Myocyte (in vitro differentiated cells): ENCODE measurements around the gene SPEN. TPM values are rescaled to one million over a fixed set of nuclear protein-coding genes. Genes with fewer than 3 reads are reported as not detected.
"Not testable (repeated sequence)": the region's sequence is repeated elsewhere in the genome, so short reads cannot be mapped to it uniquely, and the experiment has no call there.

Experiments
- DNase-seq: peaks from one replicate; pipeline ENCODE4 v3.0.0-alpha.2; 2012; ENCODE audit warnings: low read depth
- polyA plus RNA-seq: library from polyadenylated mRNA; unstranded; fragments of >200 nt; gene quantifications from one replicate; pipeline ENCODE4 v1.2.1, GENCODE V29; 2012; ENCODE audit warnings: missing spikeins
- total RNA-seq: library from RNA; depleted of rRNA; stranded (reverse); fragments of >200 nt; gene quantifications from 2 replicates; pipeline ENCODE4 v1.2.3, GENCODE V29; 2014

SPEN gene, protein sequence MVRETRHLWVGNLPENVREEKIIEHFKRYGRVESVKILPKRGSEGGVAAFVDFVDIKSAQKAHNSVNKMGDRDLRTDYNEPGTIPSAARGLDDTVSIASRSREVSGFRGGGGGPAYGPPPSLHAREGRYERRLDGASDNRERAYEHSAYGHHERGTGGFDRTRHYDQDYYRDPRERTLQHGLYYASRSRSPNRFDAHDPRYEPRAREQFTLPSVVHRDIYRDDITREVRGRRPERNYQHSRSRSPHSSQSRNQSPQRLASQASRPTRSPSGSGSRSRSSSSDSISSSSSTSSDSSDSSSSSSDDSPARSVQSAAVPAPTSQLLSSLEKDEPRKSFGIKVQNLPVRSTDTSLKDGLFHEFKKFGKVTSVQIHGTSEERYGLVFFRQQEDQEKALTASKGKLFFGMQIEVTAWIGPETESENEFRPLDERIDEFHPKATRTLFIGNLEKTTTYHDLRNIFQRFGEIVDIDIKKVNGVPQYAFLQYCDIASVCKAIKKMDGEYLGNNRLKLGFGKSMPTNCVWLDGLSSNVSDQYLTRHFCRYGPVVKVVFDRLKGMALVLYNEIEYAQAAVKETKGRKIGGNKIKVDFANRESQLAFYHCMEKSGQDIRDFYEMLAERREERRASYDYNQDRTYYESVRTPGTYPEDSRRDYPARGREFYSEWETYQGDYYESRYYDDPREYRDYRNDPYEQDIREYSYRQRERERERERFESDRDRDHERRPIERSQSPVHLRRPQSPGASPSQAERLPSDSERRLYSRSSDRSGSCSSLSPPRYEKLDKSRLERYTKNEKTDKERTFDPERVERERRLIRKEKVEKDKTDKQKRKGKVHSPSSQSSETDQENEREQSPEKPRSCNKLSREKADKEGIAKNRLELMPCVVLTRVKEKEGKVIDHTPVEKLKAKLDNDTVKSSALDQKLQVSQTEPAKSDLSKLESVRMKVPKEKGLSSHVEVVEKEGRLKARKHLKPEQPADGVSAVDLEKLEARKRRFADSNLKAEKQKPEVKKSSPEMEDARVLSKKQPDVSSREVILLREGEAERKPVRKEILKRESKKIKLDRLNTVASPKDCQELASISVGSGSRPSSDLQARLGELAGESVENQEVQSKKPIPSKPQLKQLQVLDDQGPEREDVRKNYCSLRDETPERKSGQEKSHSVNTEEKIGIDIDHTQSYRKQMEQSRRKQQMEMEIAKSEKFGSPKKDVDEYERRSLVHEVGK (N-terminal part only)
- total RNA-seq, result 7.6 and 14.4 TPM in 2 replicates
- polyA plus RNA-seq, result 15.2 TPM

DNA sequence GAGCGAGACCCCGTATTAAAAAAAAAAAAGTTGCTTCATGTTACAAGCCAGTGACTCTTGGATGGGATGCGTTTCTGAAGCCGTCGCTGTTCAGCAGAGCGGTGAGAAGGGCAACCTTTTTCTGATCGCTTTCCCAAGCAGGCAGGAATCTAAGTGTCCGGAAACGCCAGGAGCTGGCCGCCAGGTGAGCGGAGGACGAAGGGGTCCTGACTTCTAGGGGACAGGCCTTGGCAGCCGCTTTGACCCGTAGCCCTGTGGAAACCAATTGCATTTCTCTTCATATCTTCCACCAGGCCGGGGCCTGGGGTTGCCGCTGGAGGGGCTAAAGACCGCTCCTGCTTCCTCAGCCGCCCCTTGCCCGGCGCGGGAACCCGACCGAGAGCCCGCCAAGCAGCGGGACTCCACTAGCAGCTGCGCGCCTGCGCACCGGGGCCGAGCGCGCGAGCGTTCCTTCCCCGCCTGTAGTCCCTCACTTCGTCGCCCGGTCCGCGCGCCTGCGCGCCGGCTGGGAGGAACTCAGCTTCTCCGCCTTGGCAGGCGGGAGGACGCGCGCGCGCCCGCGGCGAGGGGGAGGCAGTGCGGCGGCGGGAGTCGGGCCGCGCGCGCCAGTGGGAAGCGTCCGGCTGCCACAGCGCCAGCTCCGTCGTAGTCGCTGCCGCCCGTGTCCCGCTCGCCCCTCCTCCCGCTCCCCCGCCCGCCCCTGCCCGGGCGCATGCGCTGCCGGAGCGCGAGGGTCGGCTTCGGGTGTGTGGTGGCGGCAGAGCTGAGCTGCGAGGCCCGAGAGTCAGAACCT, at the start of gene SPEN:
Gene SPEN, plus strand, starts transcription at position 608 of the 793 bp plus-strand sequence. CDS start 361 bp downstream, outside the sequence.
- peak; percentile 98 for DNase-seq

DNA sequence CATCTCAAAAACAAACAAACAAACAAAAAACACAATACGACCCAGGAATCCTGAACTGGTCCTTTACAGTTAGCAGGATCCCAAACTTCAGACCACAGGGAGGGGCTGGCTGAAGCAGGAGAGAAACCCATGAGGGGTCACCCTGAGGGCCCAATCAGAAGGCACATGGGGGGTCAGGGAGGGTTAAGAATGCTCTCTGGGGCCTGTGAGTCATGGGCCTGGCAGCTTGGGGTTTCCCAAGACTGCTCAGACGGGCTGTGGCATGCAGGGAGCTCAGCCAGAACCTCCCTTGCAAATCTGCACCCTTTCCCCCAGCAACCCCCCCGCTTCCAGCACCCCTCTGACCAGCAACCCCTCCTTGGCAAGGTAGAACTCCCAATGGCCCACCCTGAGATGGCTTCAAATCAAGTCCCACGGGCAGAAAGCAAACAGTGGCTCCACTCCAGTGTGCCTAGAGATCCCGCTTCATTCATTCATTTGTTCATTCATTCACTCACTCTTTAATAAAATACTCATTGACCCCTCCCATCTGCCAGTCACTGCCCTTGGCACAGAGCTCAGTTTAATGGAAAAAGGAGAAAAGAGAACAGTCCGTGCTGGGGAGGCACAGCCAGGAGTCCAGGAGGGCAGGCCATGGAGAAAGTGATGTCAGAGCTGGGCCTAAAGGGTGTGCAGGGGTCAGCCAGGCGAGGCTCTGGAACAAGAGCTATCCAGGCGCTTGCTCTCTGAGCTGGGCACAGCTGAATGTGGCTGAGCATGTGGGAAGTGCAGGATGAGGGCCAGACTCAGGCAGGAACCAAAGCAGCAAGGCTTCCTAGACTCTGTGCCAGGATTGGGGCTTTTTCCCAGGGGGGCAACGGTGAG, 48.3 kb upstream of the SPEN start:
- peak; percentile 98 for DNase-seq

DNA sequence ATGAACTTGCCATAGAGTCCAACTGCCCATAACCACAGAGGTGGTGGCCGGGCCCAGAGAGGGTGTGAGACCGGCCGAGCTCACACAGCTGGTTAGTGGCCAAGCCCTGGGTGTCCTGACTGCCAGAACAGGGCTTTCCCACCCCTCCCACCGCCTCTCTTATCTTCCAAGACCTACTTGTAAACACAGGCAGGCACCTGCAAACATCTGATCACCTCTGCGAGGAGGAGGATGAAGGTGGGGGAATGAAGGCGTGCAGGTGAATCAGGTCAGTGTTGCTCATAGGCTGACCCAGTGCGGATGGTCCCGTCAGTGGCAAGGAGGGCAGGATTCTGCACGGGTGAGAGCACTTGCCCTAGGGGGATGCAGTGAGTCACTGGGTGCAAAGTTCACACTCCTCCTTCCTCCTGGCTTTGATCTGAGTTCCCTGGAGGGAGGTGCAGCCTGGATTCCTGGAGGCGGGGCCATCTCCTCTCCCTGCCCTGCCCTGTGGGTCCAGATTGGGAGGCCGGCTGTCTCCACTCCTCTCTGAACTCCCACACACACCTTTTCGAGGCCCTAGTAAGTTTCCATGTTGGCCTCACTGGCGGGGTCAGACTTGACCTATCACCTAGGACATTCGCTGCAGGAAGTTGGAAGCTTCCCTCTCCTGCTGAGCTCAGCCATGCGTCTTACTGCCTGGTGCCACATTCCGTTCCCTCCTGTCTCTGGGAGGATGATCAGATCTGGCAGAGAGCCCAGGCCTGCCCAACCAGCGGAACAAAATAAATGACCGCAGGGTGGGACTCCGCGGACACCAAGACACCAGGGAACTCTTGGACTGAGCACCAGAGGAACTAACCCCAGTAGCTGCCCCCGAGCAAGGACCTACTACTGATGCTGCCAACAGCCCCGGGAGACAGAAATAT, 47.3 kb upstream of the SPEN start:
- peak; percentile 84 for DNase-seq

DNA sequence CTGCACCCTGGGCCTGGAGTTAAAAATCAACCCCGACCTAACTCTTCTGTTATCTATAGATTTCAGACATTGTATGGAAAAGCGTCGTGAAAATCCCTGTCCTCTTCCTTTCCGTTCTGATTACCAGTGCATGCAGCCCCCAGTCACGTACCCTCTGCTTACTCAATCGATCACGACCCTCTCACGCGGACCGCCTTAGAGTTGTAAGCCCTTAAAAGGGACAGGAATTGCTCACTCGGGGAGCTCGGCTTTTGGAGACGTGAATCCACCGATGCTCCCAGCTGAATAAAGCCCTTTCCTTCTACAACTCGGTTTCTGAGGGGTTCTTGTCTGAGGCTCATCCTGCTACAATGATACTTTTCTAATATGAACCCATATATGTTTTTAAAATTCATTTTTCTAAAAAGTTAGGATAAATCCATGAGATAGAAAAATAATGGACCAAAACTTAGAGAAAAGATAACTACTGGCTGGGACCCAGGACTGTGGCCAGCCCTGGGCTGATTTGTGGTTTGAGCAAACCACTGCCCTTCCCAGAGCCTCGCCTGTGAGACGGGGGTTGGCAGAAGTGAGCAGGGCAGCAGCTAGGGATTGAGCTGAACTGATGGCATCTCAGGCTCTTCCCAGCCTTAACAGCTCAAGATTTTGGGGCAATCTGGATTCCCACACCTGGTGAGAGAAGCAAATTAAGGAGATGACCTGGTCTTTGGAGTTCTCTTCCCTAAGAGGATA, 45.1 kb upstream of the SPEN start:
- peak; percentile 79 for DNase-seq

DNA sequence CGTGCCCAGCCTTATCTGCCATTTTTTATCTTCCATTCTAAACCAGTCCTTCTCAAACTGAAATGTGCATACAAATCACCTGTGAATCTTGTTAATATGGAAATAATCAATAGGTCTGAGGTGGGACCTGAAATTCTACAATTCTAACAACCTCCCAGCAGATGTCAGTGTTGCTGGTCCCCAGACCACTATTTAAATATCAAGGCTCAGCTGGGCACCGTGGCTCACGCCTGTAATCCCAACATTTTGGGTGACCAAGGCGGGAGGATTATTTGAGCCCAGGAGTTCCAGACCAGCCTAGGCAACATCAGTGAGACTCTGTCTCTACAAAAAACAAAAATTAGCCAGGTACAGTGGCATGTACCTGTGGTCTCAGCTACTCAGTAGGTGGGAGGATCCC, 44.1 kb upstream of the SPEN start:
- peak; percentile 38 for DNase-seq

DNA sequence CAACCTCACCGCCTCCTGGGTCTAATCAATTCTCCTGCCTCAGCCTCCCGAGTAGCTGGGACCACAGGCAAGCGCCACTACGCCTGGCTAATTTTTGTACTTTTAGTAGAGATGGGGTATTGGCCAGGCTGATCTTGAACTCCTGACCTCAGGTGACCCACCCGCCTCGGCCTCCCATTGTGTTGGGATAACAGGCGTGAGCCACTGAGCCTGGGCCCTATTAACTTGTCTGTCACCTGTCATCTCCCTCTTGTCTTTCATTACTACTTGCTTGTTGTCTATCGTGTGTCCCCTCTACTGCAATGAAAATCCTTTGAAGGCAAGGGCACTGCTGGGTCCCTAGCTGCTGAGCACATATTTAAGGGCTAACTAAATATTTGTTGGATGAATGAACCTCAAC, 43.4 kb upstream of the SPEN start:
- no peak for DNase-seq

DNA sequence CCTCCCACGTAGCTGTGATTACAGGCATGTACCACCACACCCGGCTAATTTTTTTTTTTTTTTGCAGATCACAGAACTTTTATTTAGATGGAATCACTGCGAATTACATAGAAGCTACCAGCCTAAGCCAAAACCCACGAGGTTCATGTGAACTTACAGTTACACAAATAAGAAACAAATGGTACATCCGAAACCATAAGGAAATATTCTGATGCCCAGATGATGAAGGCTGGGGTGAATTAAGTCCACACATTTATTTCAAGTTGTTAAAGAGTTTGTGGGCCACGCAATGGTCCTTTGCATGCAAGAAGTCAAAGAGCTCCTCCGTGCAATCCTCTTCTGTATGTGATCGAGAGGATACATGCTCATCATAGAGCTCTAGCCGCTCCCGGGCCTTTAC, 40.4 kb upstream of the SPEN start:
- DNase-seq, result no peak

DNA sequence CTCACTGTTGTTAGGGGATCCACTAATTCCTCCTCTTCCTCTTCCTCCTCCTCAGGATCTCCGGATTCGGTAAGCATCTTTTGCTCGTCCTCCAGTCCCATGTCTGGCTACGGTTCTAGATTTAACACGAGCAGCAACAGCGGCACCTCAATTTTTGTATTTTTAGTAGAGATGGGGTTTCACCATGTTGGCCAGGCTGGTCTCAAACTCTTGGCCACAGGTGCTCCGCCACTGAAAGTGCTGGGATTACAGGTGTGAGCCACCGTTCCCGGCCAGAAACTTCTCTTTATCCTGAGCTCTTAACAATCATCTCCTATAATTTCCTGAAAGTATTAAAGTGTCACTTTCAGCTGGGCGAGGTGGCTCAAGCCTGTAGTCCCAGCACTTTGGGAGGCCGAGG, 40.0 kb upstream of the SPEN start, which contains the start of gene UQCRHL:
Gene UQCRHL, minus strand, starts transcription at position 101 of the 400 bp plus-strand sequence. Its CDS starts 0 bp downstream, at position 101.
- DNase-seq, result not testable (repeated sequence)

DNA sequence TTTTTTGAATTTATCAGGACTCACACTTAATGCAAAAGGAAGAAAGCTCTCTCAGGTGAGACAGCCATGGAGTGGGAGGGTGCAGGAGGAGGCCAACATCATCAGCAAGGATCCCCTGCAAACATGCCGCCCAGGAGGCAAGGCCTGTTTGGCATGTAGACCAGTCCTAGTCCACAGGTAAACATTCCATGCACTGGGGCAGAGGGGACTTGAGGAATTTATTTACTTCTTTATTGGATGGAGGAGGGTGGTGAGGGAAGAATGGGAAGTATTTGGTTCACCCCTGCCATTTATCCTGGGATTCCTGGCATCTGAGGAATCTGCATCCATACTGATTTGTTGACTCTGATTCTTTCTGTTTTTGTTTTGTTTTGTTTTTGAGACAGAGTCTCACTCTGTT, 38.6 kb upstream of the SPEN start:
- DNase-seq, result no peak

DNA sequence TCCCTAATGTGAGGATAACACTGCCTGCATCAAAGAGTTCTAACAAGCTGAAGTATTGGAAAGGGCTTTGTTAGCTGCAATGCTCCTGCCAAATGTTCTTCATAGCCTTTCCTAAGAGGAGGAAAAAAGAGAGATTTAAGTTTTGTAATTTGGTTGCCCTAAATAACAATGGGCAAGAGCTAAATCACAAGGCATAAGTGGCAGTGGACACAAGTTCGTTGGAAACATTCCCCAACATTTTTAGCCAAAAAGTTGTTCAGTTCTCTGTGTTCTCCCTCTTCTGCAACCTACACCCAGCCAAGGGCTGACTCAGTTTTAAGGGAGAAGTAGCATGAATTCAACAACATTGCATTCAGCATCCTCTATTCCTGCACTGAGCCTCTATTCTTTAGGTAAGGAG, 37.4 kb upstream of the SPEN start:
- DNase-seq, result no peak

DNA sequence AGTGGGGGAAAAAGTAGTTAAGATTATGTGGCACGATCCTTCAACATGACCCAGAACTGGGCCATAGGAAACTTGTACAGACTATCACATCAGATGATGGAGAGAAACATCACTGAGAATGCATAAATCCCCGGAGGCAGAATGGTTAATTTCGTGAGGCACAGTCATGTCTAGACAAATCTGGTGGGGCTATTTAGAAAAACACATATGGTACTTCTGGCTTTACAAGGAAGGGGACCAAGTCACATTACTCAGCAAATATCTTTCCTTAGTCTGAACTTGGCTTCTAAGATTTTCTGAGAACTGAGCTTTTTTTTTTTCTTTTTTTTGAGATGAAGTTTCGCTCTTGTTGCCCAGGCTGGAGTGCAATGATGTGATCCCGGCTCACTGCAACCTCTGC, 30.8 kb upstream of the SPEN start:
- no peak for DNase-seq

DNA sequence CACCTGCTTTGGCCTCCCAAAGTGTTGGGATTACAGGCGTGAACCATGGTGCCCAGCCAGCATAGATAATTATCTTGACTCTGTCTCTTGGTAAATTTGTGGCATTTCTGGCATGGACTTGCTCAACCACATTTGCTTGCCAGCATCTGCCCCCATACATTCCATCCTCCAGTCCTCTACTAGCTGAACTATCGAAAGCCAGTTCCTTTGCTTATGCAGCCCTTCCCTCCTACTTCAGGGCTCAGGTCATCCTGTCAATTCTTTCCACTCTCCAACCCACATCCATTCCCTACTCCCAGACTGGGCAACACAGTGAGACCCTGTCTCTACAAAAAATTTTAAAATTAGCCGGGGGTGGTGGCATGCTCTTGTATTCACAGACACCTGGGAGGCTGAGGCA, 27.0 kb upstream of the SPEN start:
- peak; percentile 17 for DNase-seq

DNA sequence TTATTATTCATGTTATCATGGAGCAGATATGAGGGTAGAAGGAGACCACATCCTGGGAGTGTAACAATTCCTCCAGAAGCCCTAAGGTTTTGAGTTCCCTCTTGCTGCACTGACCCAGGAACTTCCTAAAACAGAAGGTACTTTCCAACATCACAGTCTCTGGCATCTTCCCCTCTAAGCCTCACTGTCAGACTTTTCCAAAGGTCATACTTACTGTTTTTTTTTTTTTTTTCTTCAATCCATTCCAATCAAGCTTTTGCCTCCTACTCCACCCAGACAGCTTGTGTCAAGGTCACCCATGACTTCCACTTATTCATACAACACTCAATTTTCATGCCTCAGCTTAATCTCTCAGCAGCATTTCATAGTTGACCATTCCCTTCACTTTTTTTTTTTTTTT, 21.7 kb upstream of the SPEN start:
- no peak for DNase-seq

DNA sequence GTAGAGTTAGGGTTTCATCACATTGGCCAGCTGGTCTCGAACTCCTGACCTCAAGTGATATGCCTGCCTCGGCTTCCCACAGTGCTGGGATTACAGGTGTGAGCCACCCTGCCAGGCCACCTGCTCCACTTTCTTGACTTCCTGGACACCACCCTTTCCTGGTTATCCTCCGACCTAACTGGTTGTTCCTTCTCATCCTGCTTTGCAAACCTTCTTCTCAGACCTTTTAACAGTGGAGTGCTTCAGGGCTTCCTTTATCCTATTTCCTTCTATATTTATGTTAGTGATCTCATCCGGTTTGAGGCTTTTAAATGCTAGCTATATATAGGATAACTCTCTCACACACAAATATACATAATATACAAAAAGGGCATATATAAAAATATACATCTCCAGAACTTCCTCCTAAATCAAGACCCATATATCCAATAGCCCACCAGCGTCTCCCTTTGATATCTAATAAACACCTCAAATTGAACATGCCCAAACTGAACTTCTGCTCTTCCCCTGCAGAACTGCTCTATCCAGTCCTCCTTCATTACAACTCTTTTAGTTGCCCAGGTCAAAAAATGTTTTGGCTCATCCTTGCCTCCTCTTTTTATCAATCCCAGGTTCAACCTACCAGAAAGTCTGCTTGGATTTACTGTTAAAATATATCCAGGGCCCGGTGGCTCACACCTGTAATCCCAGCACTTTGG, 20.5 kb upstream of the SPEN start:
- DNase-seq, result no peak

DNA sequence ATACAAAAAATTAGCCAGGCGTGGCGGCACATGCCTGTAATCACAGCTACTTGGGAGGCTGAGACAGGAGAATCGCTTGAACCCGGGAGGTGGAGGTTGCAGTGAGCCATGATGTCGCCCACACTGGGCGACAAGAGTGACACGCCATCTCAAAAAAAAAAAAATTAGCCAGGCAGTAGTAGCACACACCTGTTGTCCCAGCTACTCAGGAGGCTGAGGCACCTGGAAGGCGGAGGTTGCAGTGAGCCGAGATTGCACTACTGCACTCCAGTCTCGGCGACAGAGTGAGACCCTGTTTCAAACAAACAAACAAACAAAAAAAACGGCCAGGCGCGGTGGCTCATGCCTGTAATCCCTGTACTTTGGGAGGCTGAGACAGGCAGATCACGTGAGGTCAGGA, 19.9 kb upstream of the SPEN start:
- not testable (repeated sequence) for DNase-seq

DNA sequence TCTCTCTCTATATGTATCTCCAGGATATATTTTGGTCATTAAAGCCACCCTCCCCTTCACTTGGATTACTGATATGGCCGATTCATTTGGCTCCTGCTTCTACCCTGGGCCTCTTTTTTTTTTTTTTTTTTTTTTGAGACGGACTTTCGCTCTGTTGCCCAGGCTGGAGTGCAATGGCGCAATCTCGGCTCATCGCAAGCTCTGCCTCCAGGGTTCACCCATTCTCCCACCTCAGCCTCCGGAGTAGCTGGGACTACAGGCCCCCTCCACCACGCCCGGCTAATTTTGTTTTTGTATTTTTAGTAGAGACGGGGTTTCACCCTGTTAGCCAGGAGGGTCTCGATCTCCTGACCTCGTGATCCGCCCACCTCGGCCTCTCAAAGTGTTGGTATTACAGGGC, 18.6 kb upstream of the SPEN start:
- DNase-seq, result not testable (repeated sequence)

DNA sequence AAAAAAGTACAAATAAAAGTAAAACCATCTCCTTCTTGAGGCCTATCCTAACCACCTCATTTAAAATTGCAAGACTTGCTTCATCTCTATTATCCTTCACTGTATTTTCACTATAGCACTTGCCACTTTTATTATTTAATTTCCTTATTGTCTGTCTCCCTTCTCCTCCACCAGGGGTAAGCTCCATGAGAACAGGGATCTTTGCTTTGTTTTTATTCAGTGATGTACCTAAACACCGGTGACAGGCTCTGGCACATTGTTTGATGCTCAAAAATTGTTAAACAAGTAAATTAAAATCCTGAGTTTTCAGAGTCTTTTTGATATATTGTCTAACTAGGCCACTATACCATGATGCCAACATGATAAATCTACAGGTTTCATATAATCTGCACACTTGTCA, 17.2 kb upstream of the SPEN start:
- no peak for DNase-seq
